ENCODE data around the gene ALDH3B2.

The ALDH3B2 gene

GRCh38 chr11:67633758-67634365, 40.6 kb downstream of the ALDH3B2 start:
- no peak for TF ChIP-seq CTCF (IDR thresholded peaks at IDR 0.05)
- Histone ChIP-seq H3K36me3 (no peaks in the 10 kb centered on the region), H3K27ac (no peak overlapping the region), H3K27me3 (peaks cover 6% of the 10 kb centered on the region), H3K4me3 (ENCODE audit: low read depth in 1 of 2, low read length in 1 of 2) (no peak overlapping the region), H3K4me1 (ENCODE audit: control insufficient read depth in 1 of 2, insufficient read depth in 1 of 2, low read depth in 1 of 2, low read length in 1 of 2) (peaks cover 13 to 15% of the 10 kb centered on the region in 2 experiments), H3K9me3 (no peaks in the 10 kb centered on the region)

GRCh38 chr11:67632982-67633755, 41.3 kb downstream of the ALDH3B2 start:
- Histone ChIP-seq H3K27ac (no peak overlapping the region), H3K4me3 (ENCODE audit: low read depth in 1 of 2, low read length in 1 of 2) (no peak overlapping the region), H3K36me3 (no peaks in the 10 kb centered on the region), H3K27me3 (peaks cover 6% of the 10 kb centered on the region), H3K9me3 (no peaks in the 10 kb centered on the region), H3K4me1 (ENCODE audit: control insufficient read depth in 1 of 2, insufficient read depth in 1 of 2, low read depth in 1 of 2, low read length in 1 of 2) (peaks cover 13 to 15% of the 10 kb centered on the region in 2 experiments)
- TF ChIP-seq CTCF (IDR thresholded peaks at IDR 0.05), result no peak

GRCh38 chr11:67632175-67632981, 42.0 kb downstream of the ALDH3B2 start:
- Histone ChIP-seq H3K27me3 (peaks cover 6% of the 10 kb centered on the region), H3K36me3 (no peaks in the 10 kb centered on the region), H3K27ac (no peak overlapping the region), H3K4me1 (ENCODE audit: control insufficient read depth in 1 of 2, insufficient read depth in 1 of 2, low read depth in 1 of 2, low read length in 1 of 2) (peaks cover 13 to 15% of the 10 kb centered on the region in 2 experiments), H3K9me3 (no peaks in the 10 kb centered on the region), H3K4me3 (ENCODE audit: low read depth in 1 of 2, low read length in 1 of 2) (no peak overlapping the region)
- TF ChIP-seq CTCF (IDR thresholded peaks at IDR 0.05), result no peak

GRCh38 chr11:67631853-67632174, 42.6 kb downstream of the ALDH3B2 start:
- Histone ChIP-seq H3K36me3 (no peaks in the 10 kb centered on the region), H3K4me1 (ENCODE audit: control insufficient read depth in 1 of 2, insufficient read depth in 1 of 2, low read depth in 1 of 2, low read length in 1 of 2) (peaks cover 13 to 15% of the 10 kb centered on the region in 2 experiments), H3K4me3 (ENCODE audit: low read depth in 1 of 2, low read length in 1 of 2) (no peak overlapping the region), H3K27ac (no peak overlapping the region), H3K27me3 (peaks cover 6% of the 10 kb centered on the region), H3K9me3 (no peaks in the 10 kb centered on the region)
- TF ChIP-seq CTCF (IDR thresholded peaks at IDR 0.05), result no peak

- Histone ChIP-seq H3K27me3 (peaks cover 6% of the 10 kb centered on the region), H3K9me3 (no peaks in the 10 kb centered on the region), H3K4me1 (ENCODE audit: control insufficient read depth in 1 of 2, insufficient read depth in 1 of 2, low read depth in 1 of 2, low read length in 1 of 2) (peaks cover 13 to 15% of the 10 kb centered on the region in 2 experiments), H3K27ac (no peak overlapping the region), H3K4me3 (ENCODE audit: low read depth in 1 of 2, low read length in 1 of 2) (no peak overlapping the region), H3K36me3 (no peaks in the 10 kb centered on the region)
- no peak for TF ChIP-seq CTCF (IDR thresholded peaks at IDR 0.05)
Measured at GRCh38 chr11:67631411-67631810, 43.0 kb downstream of the ALDH3B2 start.

Measured in neutrophil (primary cell).